ENCODE measurements around the gene FAM221B.

Gene FAM221B

GRCh38 chr9:35793461-35793860 is 35.1 kb downstream of the FAM221B start:
- no peak for DNase-seq (ENCODE audit: low read depth)
- TF ChIP-seq CTCF (conservative IDR thresholded peaks at IDR 0.05; ENCODE audit: low read depth, low read length): no peak
- no peak overlapping the region for H3K4me3 ChIP-seq (ENCODE audit: low read length)

- no peak for DNase-seq (ENCODE audit: low read depth)
- no peak overlapping the region for H3K4me3 ChIP-seq (ENCODE audit: low read length)
- no peak for TF ChIP-seq CTCF (conservative IDR thresholded peaks at IDR 0.05; ENCODE audit: low read depth, low read length)
These were observed 35.7 kb downstream of the FAM221B start for GRCh38 chr9:35792826-35793225.

GRCh38 chr9:35792024-35792813 is 36.3 kb downstream of the FAM221B start:
- H3K4me3 ChIP-seq (ENCODE audit: low read length): peak overlapping the region; percentile 54
- no peak for TF ChIP-seq CTCF (conservative IDR thresholded peaks at IDR 0.05; ENCODE audit: low read depth, low read length)

GRCh38 chr9:35791297-35791921 is 37.1 kb downstream of the FAM221B start, which contains the start of gene NPR2:
TSS of gene NPR2 (plus strand) at chr9:35791591. CDS start at chr9:35792409, 818 bp downstream.
- peak within 1 kb of the TSS; percentile 54 for H3K4me3 ChIP-seq (ENCODE audit: low read length)
- no peak for TF ChIP-seq CTCF (conservative IDR thresholded peaks at IDR 0.05; ENCODE audit: low read depth, low read length)
- no peak for DNase-seq (ENCODE audit: low read depth)

More at GRCh38 chr9:35792024-35792813, 36.3 kb downstream of the FAM221B start:
- no peak for DNase-seq (ENCODE audit: low read depth)

- peak; percentile 87 for TF ChIP-seq CTCF (conservative IDR thresholded peaks at IDR 0.05; ENCODE audit: low read depth, low read length)
- peak overlapping the region; percentile 32 for H3K4me3 ChIP-seq (ENCODE audit: low read length)
- peak; percentile 51 for DNase-seq (ENCODE audit: low read depth)
These were observed 37.9 kb downstream of the FAM221B start for GRCh38 chr9:35790385-35791296.

GRCh38 chr9:35790025-35790384 is 38.5 kb downstream of the FAM221B start:
- no peak for TF ChIP-seq CTCF (conservative IDR thresholded peaks at IDR 0.05; ENCODE audit: low read depth, low read length)
- no peak overlapping the region for H3K4me3 ChIP-seq (ENCODE audit: low read length)
- DNase-seq (ENCODE audit: low read depth): no peak

Measured in retinal pigment epithelial cell (primary cell).